Adrenal gland (tissue), 5 donors: Measurements from ENCODE around the gene EED.

ENCODE experiments used
- CTCF ChIP-seq, 6 experiments: fragments of 450-650 bp in 4 of 6; fragments of 200-600 bp in 2 of 6; sonication (generic) in 1 of 6; IDR thresholded peaks; 1 replicate in 5 of 6; 2 replicates in 1 of 6; pipeline versions ENCODE4 v1.5.1 to v1.8.0; 2016 to 2021; ENCODE audit warnings: antibody characterized with exemption in 6 of 6, mild to moderate bottlenecking in 2 of 6, moderate library complexity in 1 of 6
- POLR2A ChIP-seq, 2 donors: fragments of 450-650 bp; IDR thresholded peaks; one replicate each; pipeline ENCODE4 v1.6.1; 2017; ENCODE audit warnings: antibody characterized with exemption in 2 of 2, mild to moderate bottlenecking in 2 of 2, moderate library complexity in 1 of 2
- donor health status: DM: no; HTN: no; CAD: no.

GRCh38 chr11:86247608-86248007 is 3.1 kb downstream of the EED start:
- no peak for TF ChIP-seq CTCF (IDR thresholded peaks at IDR 0.05)
- TF ChIP-seq POLR2A (IDR thresholded peaks at IDR 0.05): no peak
